Tibial nerve (tissue), 4 donors: ENCODE measurements around the gene SPSB4. TPM values are rescaled to one million over a fixed set of nuclear protein-coding genes. Genes with fewer than 3 reads are reported as not detected.

Experiments
- DNase-seq, 2 donors: peaks; one replicate each; pipeline ENCODE4 v3.0.0-alpha.2; 2019; ENCODE audit warnings: low spot score in 2 of 2
- H3K27ac ChIP-seq, 4 donors: fragments of 200-600 bp; sonication (generic) in 3 of 4; one replicate each; pipeline ENCODE4 v1.5.1; 2017 to 2019; ENCODE audit warnings: mild to moderate bottlenecking in 1 of 4
- H3K27me3 ChIP-seq, 2 donors: fragments of 200-600 bp; sonication (generic) in 1 of 2; one replicate each; pipeline versions ENCODE4 v1.5.1 to v1.6.0; 2017 to 2019
- H3K36me3 ChIP-seq, 3 donors: fragments of 200-600 bp; sonication (generic); one replicate each; pipeline ENCODE4 v1.5.1; 2018 to 2019
- H3K4me1 ChIP-seq, 4 donors: fragments of 200-600 bp; sonication (generic) in 3 of 4; one replicate each; pipeline ENCODE4 v1.5.1; 2017 to 2019
- H3K4me3 ChIP-seq, 4 donors: fragments of 200-600 bp; sonication (generic) in 3 of 4; one replicate each; pipeline ENCODE4 v1.5.1; 2017 to 2019; ENCODE audit warnings: mild to moderate bottlenecking in 1 of 4, moderate library complexity in 1 of 4
- H3K9me3 ChIP-seq, 4 donors: fragments of 200-600 bp; sonication (generic) in 3 of 4; one replicate each; pipeline ENCODE4 v1.5.1; 2017 to 2019
- CTCF ChIP-seq, 5 experiments: fragments of 200-600 bp in 3 of 5; fragments of 450-650 bp in 2 of 5; sonication (generic) in 3 of 5; IDR thresholded peaks; one replicate each; pipeline ENCODE4 v1.5.1; 2016 to 2019; ENCODE audit warnings: antibody characterized with exemption in 5 of 5, mild to moderate bottlenecking in 3 of 5, moderate library complexity in 2 of 5
- EP300 ChIP-seq, 2 donors: sonication (generic); formaldehyde crosslinking; IDR thresholded peaks; one replicate each; pipeline ENCODE4 v1.6.1; 2017; ENCODE audit warnings: antibody characterized with exemption in 2 of 2, mild to moderate bottlenecking in 1 of 2
- POLR2A ChIP-seq, 2 donors: fragments of 450-650 bp; IDR thresholded peaks; one replicate each; pipeline ENCODE4 v1.6.1; 2017; ENCODE audit warnings: antibody characterized with exemption in 2 of 2, mild to moderate bottlenecking in 2 of 2, moderate library complexity in 2 of 2
- WGBS, 2 donors: methylation state at CpG; one replicate each; pipeline ENCODE4 v1.1.5; 2018; 5-methylcytosine and 5-hydroxymethylcytosine counted together
- total RNA-seq, 4 donors: library from RNA; depleted of rRNA; stranded (reverse); fragments of >200 nt; gene quantifications; one replicate each; pipeline ENCODE4 v1.1.0, GENCODE V29; 2016

The SPSB4 gene
- total RNA-seq, 4 donors from 2014 or later, result 0.63 to 2.0 TPM; not detected in 2

DNA sequence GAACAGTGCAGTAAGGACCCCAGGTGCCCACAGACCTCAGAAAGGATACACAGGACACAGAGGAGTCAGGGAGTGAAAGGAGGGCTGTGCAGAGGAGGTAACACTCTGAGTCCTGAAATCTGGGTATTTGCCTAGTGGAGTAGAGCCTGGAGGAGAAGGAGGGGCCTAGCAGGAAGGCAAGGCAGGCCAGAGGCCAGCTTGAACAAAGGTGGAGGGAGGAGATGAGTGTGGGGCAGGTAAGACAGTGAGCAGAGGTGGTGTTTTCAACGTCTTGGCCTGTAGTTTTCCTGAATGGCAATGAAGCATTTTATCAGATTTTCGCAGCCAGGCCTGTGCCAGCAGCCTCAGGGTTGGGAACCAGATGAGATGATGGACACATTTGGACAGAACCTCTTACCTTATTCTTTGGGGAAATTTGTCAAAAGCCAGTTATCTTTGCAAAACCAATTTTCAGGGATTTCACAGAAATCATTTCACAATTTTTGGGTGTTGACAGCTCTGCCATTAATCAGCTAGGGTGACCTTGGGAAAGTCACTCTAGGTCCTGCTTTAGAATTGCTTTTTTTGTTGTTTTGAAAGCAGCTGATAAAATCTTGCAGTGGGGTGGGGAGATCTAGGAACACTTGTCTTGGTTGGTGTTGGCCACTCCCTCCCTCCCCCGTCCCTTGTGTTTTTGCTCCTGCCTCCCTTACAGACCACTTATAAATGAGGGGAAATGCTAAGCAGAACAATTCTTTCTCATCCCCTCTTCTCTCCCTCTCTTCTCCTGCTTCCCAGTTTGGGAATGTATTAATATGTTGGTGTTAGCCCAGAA, 38.4 kb downstream of the SPSB4 start:
- 85 to 87% methylated on average over 3 of the region's 3 CpGs for WGBS, 2 donors
- H3K4me3 ChIP-seq, result no peak overlapping the region
- TF ChIP-seq EP300 (IDR thresholded peaks at IDR 0.05) (no peak), CTCF (IDR thresholded peaks at IDR 0.05) (no peak), POLR2A (IDR thresholded peaks at IDR 0.05) (no peak)
- DNase-seq, result no peak
- H3K36me3 ChIP-seq, result no peaks in the 10 kb centered on the region
- H3K9me3 ChIP-seq, result no peaks in the 10 kb centered on the region
- no peaks in the 10 kb centered on the region for H3K27me3 ChIP-seq
- H3K27ac ChIP-seq, result no peak overlapping the region
- peaks cover 0 to 1% (median 0%) of the 10 kb centered on the region in 4 donors for H3K4me1 ChIP-seq

DNA sequence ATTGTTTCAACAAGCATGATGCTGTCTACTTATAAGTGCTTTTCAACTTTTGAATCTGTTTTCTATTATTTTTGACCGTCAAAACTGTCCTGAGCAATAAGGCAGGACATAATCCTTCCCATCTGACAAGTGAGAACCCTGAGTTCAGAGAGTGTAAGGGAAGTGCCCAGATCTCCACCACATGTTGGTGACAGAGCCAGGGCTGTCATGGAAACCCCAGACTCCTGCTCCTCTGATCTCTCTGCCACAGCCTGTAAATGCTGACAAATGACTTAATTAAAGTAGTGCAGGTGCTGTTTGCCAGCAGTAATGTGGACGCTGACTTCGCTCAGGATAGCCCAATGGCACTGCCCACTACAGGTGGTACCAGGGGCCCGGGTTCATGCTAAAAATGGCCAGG, 40.3 kb downstream of the SPSB4 start:
- no peak for TF ChIP-seq CTCF (IDR thresholded peaks at IDR 0.05)
- no peak for TF ChIP-seq EP300 (IDR thresholded peaks at IDR 0.05)
- Histone ChIP-seq H3K27me3 (no peaks in the 10 kb centered on the region), H3K9me3 (no peaks in the 10 kb centered on the region), H3K4me3 (no peak overlapping the region), H3K4me1 (peaks cover 0 to 15% (median 0%) of the 10 kb centered on the region in 4 donors), H3K27ac (no peak overlapping the region), H3K36me3 (no peaks in the 10 kb centered on the region)
- DNase-seq, result no peak
- WGBS, 2 donors, result 79 to 82% methylated on average over 4 of the region's 4 CpGs

GRCh38 chr3:141092663-141093062, 41.5 kb downstream of the SPSB4 start:
- WGBS, 2 donors, result 88 to 96% methylated on average over 6 of the region's 6 CpGs
- Histone ChIP-seq H3K27me3 (no peaks in the 10 kb centered on the region), H3K4me1 (peaks cover 0 to 15% (median 0%) of the 10 kb centered on the region in 4 donors), H3K9me3 (no peaks in the 10 kb centered on the region), H3K4me3 (no peak overlapping the region), H3K36me3 (no peaks in the 10 kb centered on the region), H3K27ac (no peak overlapping the region)
- DNase-seq, result no peak
- TF ChIP-seq EP300 (IDR thresholded peaks at IDR 0.05) (no peak), CTCF (IDR thresholded peaks at IDR 0.05) (no peak), POLR2A (IDR thresholded peaks at IDR 0.05) (no peak)

DNA sequence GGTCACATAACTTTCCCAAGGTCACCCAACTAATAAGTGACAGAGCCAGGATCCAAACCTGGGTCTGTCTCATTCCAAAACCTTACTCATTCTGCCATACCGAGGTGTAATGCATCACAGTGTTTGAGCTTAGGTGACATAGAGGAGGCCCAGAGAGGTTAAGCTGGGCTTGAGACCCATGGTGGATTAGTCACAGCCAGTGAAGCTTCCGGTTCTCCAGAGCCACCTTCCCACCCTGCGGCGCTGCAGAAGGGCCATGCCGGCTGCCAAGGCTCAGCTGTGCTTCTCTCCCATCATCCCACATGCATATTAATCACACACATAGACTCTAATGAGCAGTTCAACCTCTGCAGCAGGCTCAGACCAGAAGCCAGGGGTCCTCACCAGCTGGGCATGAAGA, 42.2 kb downstream of the SPSB4 start:
- TF ChIP-seq EP300 (IDR thresholded peaks at IDR 0.05) (no peak), CTCF (IDR thresholded peaks at IDR 0.05) (no peak), POLR2A (IDR thresholded peaks at IDR 0.05) (no peak)
- H3K9me3 ChIP-seq, result no peaks in the 10 kb centered on the region
- H3K27me3 ChIP-seq, result no peaks in the 10 kb centered on the region
- no peak overlapping the region for H3K27ac ChIP-seq
- WGBS, 2 donors, result 66 to 84% methylated on average over 5 of the region's 5 CpGs
- H3K4me1 ChIP-seq, result peaks cover 0 to 15% (median 0%) of the 10 kb centered on the region in 4 donors
- no peaks in the 10 kb centered on the region for H3K36me3 ChIP-seq
- DNase-seq, result no peak
- H3K4me3 ChIP-seq, result no peak overlapping the region

GRCh38 chr3:141093971-141094684, 43.0 kb downstream of the SPSB4 start:
- WGBS, 2 donors, result 58 to 69% methylated on average over 13 of the region's 13 CpGs
- no peaks in the 10 kb centered on the region for H3K36me3 ChIP-seq
- H3K27me3 ChIP-seq, result no peaks in the 10 kb centered on the region
- no peak for DNase-seq
- H3K4me3 ChIP-seq, result no peak overlapping the region
- TF ChIP-seq CTCF (IDR thresholded peaks at IDR 0.05) (no peak), POLR2A (IDR thresholded peaks at IDR 0.05) (no peak), EP300 (IDR thresholded peaks at IDR 0.05) (no peak)
- no peak overlapping the region for H3K27ac ChIP-seq
- H3K9me3 ChIP-seq, result no peaks in the 10 kb centered on the region
- peaks cover 0 to 15% (median 0%) of the 10 kb centered on the region in 4 donors for H3K4me1 ChIP-seq
